ENCODE results near the gene SDS. TPM values are rescaled to one million over a fixed set of nuclear protein-coding genes. Genes with fewer than 3 reads are reported as not detected.

The SDS gene
- total and polyA plus RNA-seq, 2 experiments from 2014 or later = 0.57 TPM; not detected in 1

GRCh38 chr12:113398346-113399290 is 5.1 kb downstream of the SDS start:
- TF ChIP-seq, protein P1, sequence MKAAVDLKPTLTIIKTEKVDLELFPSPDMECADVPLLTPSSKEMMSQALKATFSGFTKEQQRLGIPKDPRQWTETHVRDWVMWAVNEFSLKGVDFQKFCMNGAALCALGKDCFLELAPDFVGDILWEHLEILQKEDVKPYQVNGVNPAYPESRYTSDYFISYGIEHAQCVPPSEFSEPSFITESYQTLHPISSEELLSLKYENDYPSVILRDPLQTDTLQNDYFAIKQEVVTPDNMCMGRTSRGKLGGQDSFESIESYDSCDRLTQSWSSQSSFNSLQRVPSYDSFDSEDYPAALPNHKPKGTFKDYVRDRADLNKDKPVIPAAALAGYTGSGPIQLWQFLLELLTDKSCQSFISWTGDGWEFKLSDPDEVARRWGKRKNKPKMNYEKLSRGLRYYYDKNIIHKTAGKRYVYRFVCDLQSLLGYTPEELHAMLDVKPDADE (IDR thresholded peaks at IDR 0.05) = no peak
- no peak for TF ChIP-seq REST (IDR thresholded peaks at IDR 0.05; ENCODE audit: unreplicated experiment)
- TF ChIP-seq POLR2AphosphoS5 (IDR thresholded peaks at IDR 0.05; ENCODE audit: low read depth) = no peak
- no peak for TF ChIP-seq NANOG (IDR thresholded peaks at IDR 0.05; ENCODE audit: borderline replicate concordance)
- TF ChIP-seq ZNF114 (CRISPR knock-in tag; IDR thresholded peaks at IDR 0.05) = no peak
- no peak for TF ChIP-seq EZH2 (IDR thresholded peaks at IDR 0.05; ENCODE audit: low read depth, unreplicated experiment)
- TF ChIP-seq STAT1 (IDR thresholded peaks at IDR 0.05; ENCODE audit: unreplicated experiment) = no peak
- no peak for TF ChIP-seq ZNF462 (CRISPR knock-in tag; IDR thresholded peaks at IDR 0.05)
- TF ChIP-seq EZH2phosphoT487 (IDR thresholded peaks at IDR 0.05; ENCODE audit: unreplicated experiment) = no peak

More at GRCh38 chr12:113398346-113399290, 5.1 kb downstream of the SDS start:
- H4K20me1 ChIP-seq (replicated peaks; ENCODE audit: insufficient read depth) = no peaks in the 10 kb centered on the region
- Mint-ChIP-seq H3K4me3 (no peak overlapping the region), H3K9me3 (no peaks in the 10 kb centered on the region; the same call in 2 of the 3 replicates), H3K36me3 (ENCODE audit: low read depth) (no peaks in the 10 kb centered on the region), H3K27ac (no peak overlapping the region), H3K27me3 (ENCODE audit: insufficient read depth, low read depth, poor library complexity) (peaks cover 2% of the 10 kb centered on the region), H3K4me1 (no peaks in the 10 kb centered on the region)
- no peak overlapping the region for H3K27ac ChIP-seq (ENCODE audit: low read depth)
- ATAC-seq (no peak), DNase-seq (ENCODE audit: low spot score) (no peak)
- no peaks in the 10 kb centered on the region for H3K79me2 ChIP-seq (replicated peaks; ENCODE audit: insufficient read depth)
- H3K4me2 ChIP-seq = no peak overlapping the region
- no peaks in the 10 kb centered on the region for H3F3A ChIP-seq (replicated peaks; ENCODE audit: low read depth)
- H3K4me1 ChIP-seq (ENCODE audit: insufficient read depth) = no peaks in the 10 kb centered on the region
- H3K4me3 ChIP-seq = no peak overlapping the region
- no peaks in the 10 kb centered on the region for H3K27me3 ChIP-seq (ENCODE audit: insufficient read depth)
- H2AFZ ChIP-seq = no peak overlapping the region
- H3K9me2 ChIP-seq (ENCODE audit: insufficient read depth) = no peaks in the 10 kb centered on the region
- no peaks in the 10 kb centered on the region for H3K36me3 ChIP-seq (ENCODE audit: insufficient read depth)

Measured in GM23338 (cell line).